ENCODE results near the gene SERPINH1.

SERPINH1 gene

GRCh38 chr11:75554258-75555022, 7.6 kb upstream of the SERPINH1 start:
- no peak for DNase-seq (ENCODE audit: extremely low read depth in 1 of 2, low read depth in 1 of 2)

- DNase-seq (ENCODE audit: extremely low read depth in 1 of 2, low read depth in 1 of 2) = no peak
These were observed 6.8 kb upstream of the SERPINH1 start for GRCh38 chr11:75555079-75555811.

GRCh38 chr11:75556275-75556674, 5.8 kb upstream of the SERPINH1 start:
- DNase-seq (ENCODE audit: extremely low read depth in 1 of 2, low read depth in 1 of 2) = no peak

GRCh38 chr11:75557666-75558494, 4.2 kb upstream of the SERPINH1 start:
- no peak for DNase-seq (ENCODE audit: extremely low read depth in 1 of 2, low read depth in 1 of 2)

- no peak for DNase-seq (ENCODE audit: extremely low read depth in 1 of 2, low read depth in 1 of 2)
These were observed 2.9 kb upstream of the SERPINH1 start for GRCh38 chr11:75558939-75559843.

GRCh38 chr11:75560644-75561043, 1.4 kb upstream of the SERPINH1 start:
- DNase-seq (ENCODE audit: extremely low read depth in 1 of 2, low read depth in 1 of 2) = no peak

- DNase-seq (ENCODE audit: extremely low read depth in 1 of 2, low read depth in 1 of 2) = no peak
These were observed 516 bp upstream of the SERPINH1 start for GRCh38 chr11:75561426-75562047.

- no peak for DNase-seq (ENCODE audit: extremely low read depth in 1 of 2, low read depth in 1 of 2)
These were observed 907 bp downstream of the SERPINH1 start for GRCh38 chr11:75562836-75563484.

GRCh38 chr11:75563501-75563977, 1.5 kb downstream of the SERPINH1 start:
- DNase-seq (ENCODE audit: extremely low read depth in 1 of 2, low read depth in 1 of 2) = no peak

GRCh38 chr11:75563978-75564552, 2.0 kb downstream of the SERPINH1 start:
- no peak for DNase-seq (ENCODE audit: extremely low read depth in 1 of 2, low read depth in 1 of 2)

- DNase-seq (ENCODE audit: extremely low read depth in 1 of 2, low read depth in 1 of 2) = no peak
These were observed 3.3 kb downstream of the SERPINH1 start for GRCh38 chr11:75565221-75565814.

- DNase-seq (ENCODE audit: extremely low read depth in 1 of 2, low read depth in 1 of 2) = no peak
These were observed 4.1 kb downstream of the SERPINH1 start for GRCh38 chr11:75565916-75566762.

GRCh38 chr11:75566763-75567279, 4.8 kb downstream of the SERPINH1 start:
- DNase-seq (ENCODE audit: extremely low read depth in 1 of 2, low read depth in 1 of 2) = no peak

GRCh38 chr11:75567971-75568370, 5.9 kb downstream of the SERPINH1 start:
- no peak for DNase-seq (ENCODE audit: extremely low read depth in 1 of 2, low read depth in 1 of 2)

- no peak for DNase-seq (ENCODE audit: extremely low read depth in 1 of 2, low read depth in 1 of 2)
These were observed 6.7 kb downstream of the SERPINH1 start for GRCh38 chr11:75568616-75569219.

GRCh38 chr11:75570559-75571139, 8.6 kb downstream of the SERPINH1 start:
- no peak for DNase-seq (ENCODE audit: extremely low read depth in 1 of 2, low read depth in 1 of 2)

GRCh38 chr11:75571625-75572024, 9.6 kb downstream of the SERPINH1 start:
- DNase-seq (ENCODE audit: extremely low read depth in 1 of 2, low read depth in 1 of 2) = no peak
